ENCODE measurements around the gene NAA60.
"Not testable (repeated sequence)": the region's sequence is repeated elsewhere in the genome, so short reads cannot be mapped to it uniquely, and the experiment has no call there.

Gene NAA60

DNA sequence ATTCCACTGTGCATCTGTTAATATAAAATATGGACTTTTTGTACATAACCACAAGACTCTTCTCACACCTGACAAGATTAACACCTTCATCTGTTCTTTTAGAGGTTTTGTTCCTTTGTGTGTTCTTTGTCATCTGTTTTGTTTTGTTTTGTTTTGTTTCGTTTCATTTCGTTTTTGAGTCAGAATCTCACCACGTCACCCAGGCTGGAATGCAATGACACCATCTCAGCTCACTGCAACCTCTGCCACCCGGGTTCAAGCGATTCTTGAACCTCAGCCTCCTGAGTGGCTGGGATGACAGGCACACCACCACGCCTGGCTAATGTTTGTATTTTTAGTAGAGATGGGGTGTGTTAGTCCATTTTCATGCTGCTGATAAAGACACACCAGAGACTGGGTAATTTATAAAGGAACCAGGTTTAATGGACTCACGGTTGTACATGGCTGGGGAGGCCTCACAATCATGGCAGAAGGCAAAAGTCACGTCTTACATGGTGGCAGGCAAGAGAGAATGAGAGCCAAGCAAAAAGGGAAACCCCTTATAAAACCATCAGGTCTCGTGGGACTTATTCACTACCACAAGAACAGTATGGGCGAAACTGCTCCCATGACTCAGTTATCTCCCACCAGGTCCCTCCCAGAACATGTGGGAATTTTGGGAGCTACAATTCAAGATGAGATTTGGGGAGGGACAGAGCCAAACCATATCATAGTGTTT is 29.6 kb downstream of the NAA60 start:
- no peak overlapping the region for H3K27ac ChIP-seq
- TF ChIP-seq ZFX (IDR thresholded peaks at IDR 0.05; ENCODE audit: borderline replicate concordance) = no peak
- TF ChIP-seq, protein P1, sequence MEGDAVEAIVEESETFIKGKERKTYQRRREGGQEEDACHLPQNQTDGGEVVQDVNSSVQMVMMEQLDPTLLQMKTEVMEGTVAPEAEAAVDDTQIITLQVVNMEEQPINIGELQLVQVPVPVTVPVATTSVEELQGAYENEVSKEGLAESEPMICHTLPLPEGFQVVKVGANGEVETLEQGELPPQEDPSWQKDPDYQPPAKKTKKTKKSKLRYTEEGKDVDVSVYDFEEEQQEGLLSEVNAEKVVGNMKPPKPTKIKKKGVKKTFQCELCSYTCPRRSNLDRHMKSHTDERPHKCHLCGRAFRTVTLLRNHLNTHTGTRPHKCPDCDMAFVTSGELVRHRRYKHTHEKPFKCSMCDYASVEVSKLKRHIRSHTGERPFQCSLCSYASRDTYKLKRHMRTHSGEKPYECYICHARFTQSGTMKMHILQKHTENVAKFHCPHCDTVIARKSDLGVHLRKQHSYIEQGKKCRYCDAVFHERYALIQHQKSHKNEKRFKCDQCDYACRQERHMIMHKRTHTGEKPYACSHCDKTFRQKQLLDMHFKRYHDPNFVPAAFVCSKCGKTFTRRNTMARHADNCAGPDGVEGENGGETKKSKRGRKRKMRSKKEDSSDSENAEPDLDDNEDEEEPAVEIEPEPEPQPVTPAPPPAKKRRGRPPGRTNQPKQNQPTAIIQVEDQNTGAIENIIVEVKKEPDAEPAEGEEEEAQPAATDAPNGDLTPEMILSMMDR (IDR thresholded peaks at IDR 0.05) = no peak

DNA sequence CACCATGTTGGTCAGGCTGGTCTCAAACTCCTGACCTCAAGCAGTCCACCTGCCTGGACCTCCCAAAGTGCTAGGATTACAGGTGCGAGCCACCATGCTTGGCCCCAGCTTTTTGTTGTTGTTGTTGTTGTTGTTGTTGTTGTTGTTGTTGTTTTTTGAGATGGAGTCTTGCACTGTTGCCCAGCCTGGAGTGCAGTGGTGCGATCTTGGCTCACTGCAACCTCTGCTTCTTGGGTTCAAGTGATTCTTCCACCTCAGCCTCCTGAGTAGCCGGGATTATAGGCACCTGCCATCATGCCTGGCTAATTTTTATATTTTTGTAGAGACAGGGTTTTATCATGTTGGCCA is 30.1 kb downstream of the NAA60 start:
- H3K27ac ChIP-seq = not testable (repeated sequence)

DNA sequence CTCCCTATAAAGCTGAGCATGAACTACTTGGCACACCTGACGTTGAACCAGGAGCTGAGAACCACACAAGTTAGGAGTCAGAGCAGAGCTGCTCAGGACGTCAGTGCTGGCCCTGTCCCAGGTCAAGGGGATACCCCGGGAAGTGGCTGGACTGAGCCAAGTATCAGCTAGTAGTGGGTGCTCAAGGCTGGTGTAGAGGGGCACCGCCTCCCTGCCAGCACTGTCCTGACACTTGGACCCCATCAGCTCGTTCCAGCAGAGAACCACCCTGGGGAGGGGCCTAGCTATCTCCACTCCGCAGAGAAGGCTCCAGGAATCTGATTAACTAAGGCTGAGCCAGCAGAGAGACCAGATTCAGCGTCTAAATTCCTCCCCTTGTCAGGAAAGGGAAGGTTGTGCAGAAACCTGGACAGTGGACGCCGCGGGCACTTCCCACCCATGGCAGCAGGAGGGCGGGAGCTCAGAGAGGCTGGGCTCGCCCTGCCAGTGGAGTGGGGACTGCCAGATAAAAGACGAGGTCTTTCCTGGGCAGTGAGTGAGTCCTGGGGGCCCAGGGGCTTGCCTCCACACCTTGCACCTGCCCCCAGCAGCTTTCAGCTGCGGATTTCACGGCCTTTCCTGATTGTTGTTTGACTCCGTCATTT is 30.8 kb downstream of the NAA60 start:
- no peak for TF ChIP-seq ZFX (IDR thresholded peaks at IDR 0.05; ENCODE audit: borderline replicate concordance)
- TF ChIP-seq, protein P1 (IDR thresholded peaks at IDR 0.05) = no peak
- no peak overlapping the region for H3K27ac ChIP-seq

- not testable (repeated sequence) for H3K27ac ChIP-seq
These were observed 31.4 kb downstream of the NAA60 start for GRCh38 chr16:3474870-3475269.

DNA sequence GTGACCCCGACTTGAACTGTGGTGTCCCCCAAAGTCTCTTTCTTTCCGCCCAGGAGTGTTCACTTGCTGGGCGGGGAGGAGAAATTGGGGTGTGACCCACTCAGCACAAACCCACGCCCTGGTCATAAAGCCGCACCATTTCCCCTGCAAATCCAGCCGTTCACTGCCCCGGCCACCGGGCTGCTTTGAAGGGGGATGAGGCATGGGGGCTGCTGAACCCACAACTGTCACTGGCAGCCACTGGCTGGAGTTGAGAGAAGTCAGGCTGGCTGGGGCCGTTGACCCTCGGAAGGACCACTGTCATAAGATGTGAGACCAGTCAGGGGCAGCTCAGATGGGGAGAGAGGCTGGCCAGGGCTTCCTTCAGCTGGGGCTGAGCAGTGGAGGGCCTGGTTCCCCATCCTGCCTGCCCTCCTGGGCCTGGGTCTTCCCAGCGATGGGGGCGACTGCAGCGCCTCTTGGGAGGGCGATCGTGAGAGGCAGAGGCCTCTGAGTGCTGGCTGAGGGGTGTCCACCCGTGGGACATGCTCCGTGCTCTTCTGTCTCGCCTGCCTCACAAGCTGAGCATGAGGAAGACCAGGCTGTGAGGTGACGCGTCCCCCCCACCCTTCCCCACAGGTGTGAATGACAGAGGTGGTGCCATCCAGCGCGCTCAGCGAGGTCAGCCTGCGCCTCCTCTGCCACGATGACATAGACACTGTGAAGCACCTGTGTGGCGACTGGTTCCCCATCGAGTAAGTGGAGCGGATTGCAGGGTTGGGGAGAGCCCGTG is 32.3 kb downstream of the NAA60 start:
- H3K27ac ChIP-seq = no peak overlapping the region
- TF ChIP-seq, protein P1 (IDR thresholded peaks at IDR 0.05) = no peak
- no peak for TF ChIP-seq ZFX (IDR thresholded peaks at IDR 0.05; ENCODE audit: borderline replicate concordance)

- no peak overlapping the region for H3K27ac ChIP-seq
- no peak for TF ChIP-seq ZFX (IDR thresholded peaks at IDR 0.05; ENCODE audit: borderline replicate concordance)
- TF ChIP-seq, protein P1 (IDR thresholded peaks at IDR 0.05) = no peak
These were observed 32.9 kb downstream of the NAA60 start for GRCh38 chr16:3476409-3476808.

DNA sequence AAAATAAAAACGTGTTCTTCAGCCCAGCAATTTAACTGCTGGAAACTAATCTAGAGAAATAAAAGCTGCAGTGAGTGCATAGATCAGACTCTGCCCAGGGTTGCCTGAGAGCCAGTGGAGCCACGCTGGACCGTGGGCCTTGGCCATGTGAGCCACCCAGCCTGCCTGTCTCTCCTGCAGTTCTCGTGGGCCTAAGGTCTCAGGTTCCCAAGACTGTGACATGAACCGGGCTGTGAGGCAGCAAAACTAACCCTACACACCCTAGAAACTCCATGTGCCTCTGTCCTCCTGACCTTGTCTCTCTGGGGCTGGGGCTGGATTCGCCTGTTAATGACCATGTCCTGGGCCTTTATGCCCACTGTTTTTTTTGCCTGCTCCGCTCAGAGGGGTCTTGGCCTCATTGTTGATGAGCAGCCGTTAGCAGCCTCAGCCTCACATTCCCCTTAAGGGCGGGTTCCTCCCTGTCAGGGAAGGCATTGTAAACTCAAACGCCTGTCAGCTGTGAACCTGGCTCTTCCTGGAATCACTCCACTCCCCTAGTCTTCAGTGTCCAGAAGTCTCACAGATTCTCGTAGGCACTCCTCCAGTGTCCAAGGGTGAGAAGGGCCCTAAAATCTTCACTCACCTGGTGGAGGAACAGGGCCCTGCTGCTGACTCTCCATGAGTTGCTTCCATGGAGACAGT is 34.9 kb downstream of the NAA60 start:
- TF ChIP-seq, protein P1 (IDR thresholded peaks at IDR 0.05) = no peak
- no peak for TF ChIP-seq ZFX (IDR thresholded peaks at IDR 0.05; ENCODE audit: borderline replicate concordance)
- H3K27ac ChIP-seq = no peak overlapping the region

Measured in 22Rv1 (cell line).